ENCODE data around the gene CCN2. TPM values are rescaled to one million over a fixed set of nuclear protein-coding genes. Genes with fewer than 3 reads are reported as not detected.

The CCN2 gene
- total and polyA plus RNA-seq, 2 donors (not counting 1 experiment from before 2014, with no cell fraction given) = 0.81 to 1.3 TPM

- no peak for TF ChIP-seq CTCF (IDR thresholded peaks at IDR 0.05)
- no peak for TF ChIP-seq EZH2 (IDR thresholded peaks at IDR 0.05; ENCODE audit: borderline replicate concordance, insufficient read depth, low read depth, low read length, poor library complexity, severe bottlenecking)
- H3K4me1 ChIP-seq (ENCODE audit: control insufficient read depth in 2 of 2, insufficient read depth in 2 of 2, low read length in 2 of 2) = peaks cover 3 to 4% of the 10 kb centered on the region in 2 donors
- peaks cover 32% of the 10 kb centered on the region for H3K27me3 Mint-ChIP-seq
- H3K4me3 Mint-ChIP-seq = no peak overlapping the region
- no peaks in the 10 kb centered on the region for H4K20me1 ChIP-seq (ENCODE audit: control insufficient read depth, insufficient read depth, low read length, poor library complexity, severe bottlenecking)
- WGBS (ENCODE audit: insufficient coverage) = no CpG with 5 or more reads among the region's 1 CpG
- H3K4me2 ChIP-seq (replicated peaks; ENCODE audit: low read depth, low read length, poor library complexity, severe bottlenecking) = no peak overlapping the region
- no peak overlapping the region for H3K27ac ChIP-seq (ENCODE audit: low read length in 2 of 2)
- H3K27ac Mint-ChIP-seq = no peak overlapping the region
- H3K9ac ChIP-seq (ENCODE audit: low read length) = no peak overlapping the region
- H3K4me3 ChIP-seq (ENCODE audit: control extremely low read depth in 1 of 5, extremely low read depth in 1 of 5, insufficient read depth in 1 of 5, low read depth in 2 of 5, low read length in 4 of 5) = no peak overlapping the region
- H3K79me2 ChIP-seq (ENCODE audit: control insufficient read depth, insufficient read depth, low read length) = no peaks in the 10 kb centered on the region
- H2AFZ ChIP-seq (ENCODE audit: insufficient read depth, low read depth, low read length, poor library complexity, severe bottlenecking) = no peak overlapping the region
- H3K4me1 Mint-ChIP-seq = peaks cover 8% of the 10 kb centered on the region
- H3K9me3 Mint-ChIP-seq (ENCODE audit: insufficient read depth) = no peaks in the 10 kb centered on the region
- no peaks in the 10 kb centered on the region for H3K36me3 ChIP-seq (replicated peaks in 1 of 2; ENCODE audit: control extremely low read depth in 1 of 2, control insufficient read depth in 1 of 2, extremely low read depth in 1 of 2, insufficient read depth in 2 of 2, low read length in 1 of 2)
- H3K27me3 ChIP-seq (replicated peaks in 1 of 4; ENCODE audit: control extremely low read depth in 1 of 4, control insufficient read depth in 3 of 4, insufficient read depth in 4 of 4, low read length in 3 of 4) = peaks cover 0 to 15% (median 8%) of the 10 kb centered on the region in 4 experiments
- H3K9me3 ChIP-seq (ENCODE audit: control extremely low read depth in 1 of 3, control insufficient read depth in 2 of 3, insufficient read depth in 1 of 3, low read length in 2 of 3) = no peaks in the 10 kb centered on the region
- ATAC-seq (ENCODE audit: low read depth) (no peak), DNase-seq (no peak)
- POLR2A ChIA-PET = no interaction called here
- CTCF ChIA-PET = interaction anchor here (0.7 kb wide), 1 partner anchor 255 kb away, joined by 3 read pairs; no protein-coding TSS in a partner anchor
- intact Hi-C loops (cut with micrococcal nuclease) = no loop called here
These were observed 4.7 kb upstream of the CCN2 start for GRCh38 chr6:131955876-131956275.

- Mint-ChIP-seq H3K4me3 (no peak overlapping the region), H3K27me3 (peaks cover 36% of the 10 kb centered on the region), H3K27ac (no peak overlapping the region), H3K9me3 (ENCODE audit: insufficient read depth) (no peaks in the 10 kb centered on the region), H3K4me1 (peaks cover 11% of the 10 kb centered on the region)
- no peak overlapping the region for H2AFZ ChIP-seq (ENCODE audit: insufficient read depth, low read depth, low read length, poor library complexity, severe bottlenecking)
- no peaks in the 10 kb centered on the region for H3K36me3 ChIP-seq (replicated peaks in 1 of 2; ENCODE audit: control extremely low read depth in 1 of 2, control insufficient read depth in 1 of 2, extremely low read depth in 1 of 2, insufficient read depth in 2 of 2, low read length in 1 of 2)
- no peaks in the 10 kb centered on the region for H4K20me1 ChIP-seq (ENCODE audit: control insufficient read depth, insufficient read depth, low read length, poor library complexity, severe bottlenecking)
- H3K27ac ChIP-seq (ENCODE audit: low read length in 2 of 2) = no peak overlapping the region
- no peak overlapping the region for H3K4me3 ChIP-seq (ENCODE audit: control extremely low read depth in 1 of 5, extremely low read depth in 1 of 5, insufficient read depth in 1 of 5, low read depth in 2 of 5, low read length in 4 of 5)
- peaks cover 0 to 15% (median 10%) of the 10 kb centered on the region in 4 experiments for H3K27me3 ChIP-seq (replicated peaks in 1 of 4; ENCODE audit: control extremely low read depth in 1 of 4, control insufficient read depth in 3 of 4, insufficient read depth in 4 of 4, low read length in 3 of 4)
- H3K9me3 ChIP-seq (ENCODE audit: control extremely low read depth in 1 of 3, control insufficient read depth in 2 of 3, insufficient read depth in 1 of 3, low read length in 2 of 3) = no peaks in the 10 kb centered on the region
- H3K4me1 ChIP-seq (ENCODE audit: control insufficient read depth in 2 of 2, insufficient read depth in 2 of 2, low read length in 2 of 2) = peaks cover 7% of the 10 kb centered on the region in 2 donors
- ChIA-PET CTCF (no interaction called here), POLR2A (no interaction called here)
- no peaks in the 10 kb centered on the region for H3K79me2 ChIP-seq (ENCODE audit: control insufficient read depth, insufficient read depth, low read length)
- no peak overlapping the region for H3K4me2 ChIP-seq (replicated peaks; ENCODE audit: low read depth, low read length, poor library complexity, severe bottlenecking)
- DNase-seq = no peak
- TF ChIP-seq EZH2 (IDR thresholded peaks at IDR 0.05; ENCODE audit: borderline replicate concordance, insufficient read depth, low read depth, low read length, poor library complexity, severe bottlenecking) = no peak
- TF ChIP-seq CTCF (IDR thresholded peaks at IDR 0.05) = no peak
- intact Hi-C loops (cut with micrococcal nuclease) = no loop called here
- no CpG with 5 or more reads among the region's 6 CpGs for WGBS (ENCODE audit: insufficient coverage)
- H3K9ac ChIP-seq (ENCODE audit: low read length) = no peak overlapping the region
- ATAC-seq (ENCODE audit: low read depth) = no peak
These were observed 4.0 kb upstream of the CCN2 start for GRCh38 chr6:131955192-131955591.

Data from B cell (primary cell).